ENCODE results near the gene REC114. TPM values are rescaled to one million over a fixed set of nuclear protein-coding genes. Genes with fewer than 3 reads are reported as not detected.
A peak's percentile ranks its signal among the peaks of the same experiment; 100 is the strongest.
"Not testable (repeated sequence)": the region's sequence is repeated elsewhere in the genome, so short reads cannot be mapped to it uniquely, and the experiment has no call there.

REC114 gene
- total RNA-seq, 1 donor from 2014 or later = not detected

DNA sequence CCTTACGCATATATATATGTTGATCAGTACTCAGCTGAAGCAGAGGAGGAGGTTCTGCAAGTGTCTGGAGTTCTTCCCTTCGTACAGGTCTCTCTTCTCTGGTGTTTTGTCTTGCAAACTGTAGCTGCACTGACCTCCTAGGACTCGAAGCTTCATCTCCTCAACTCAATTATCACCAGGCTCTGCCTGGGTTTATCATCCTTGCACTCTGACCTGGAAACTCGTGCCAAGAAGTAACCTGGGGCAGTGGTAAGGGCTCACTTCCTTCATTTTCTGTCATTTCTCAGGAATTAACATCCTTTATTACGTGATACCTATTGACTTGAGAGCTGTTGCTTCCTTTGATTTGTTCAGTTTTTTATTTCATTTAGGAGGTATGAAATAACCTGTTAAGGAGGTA is 14.4 kb downstream of the REC114 start:
- DNase-seq = no peak

GRCh38 chr15:73460662-73461061 is 17.7 kb downstream of the REC114 start:
- no peak for DNase-seq

DNA sequence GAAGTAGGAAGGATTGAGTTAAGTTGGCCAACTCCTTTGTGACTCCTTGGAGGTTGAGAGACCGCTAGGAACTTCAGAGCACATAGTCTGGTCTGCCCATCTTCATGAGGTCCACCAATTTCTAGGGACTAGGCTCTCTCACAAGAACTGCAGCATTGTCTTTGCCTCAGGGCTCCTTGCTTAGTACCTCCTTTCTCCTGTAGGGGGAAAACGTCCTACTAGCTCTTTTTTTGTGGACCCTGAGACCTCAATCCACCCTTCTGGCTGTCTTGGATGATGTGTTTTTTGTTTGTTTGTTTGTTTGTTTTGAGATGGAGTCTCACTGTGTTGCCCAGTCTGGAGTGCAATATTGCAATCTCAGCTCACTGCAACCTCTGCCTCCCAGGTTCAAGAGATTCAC is 21.6 kb downstream of the REC114 start:
- peak; percentile 0 for DNase-seq

GRCh38 chr15:73467758-73468157 is 24.8 kb downstream of the REC114 start:
- no peak for DNase-seq

DNA sequence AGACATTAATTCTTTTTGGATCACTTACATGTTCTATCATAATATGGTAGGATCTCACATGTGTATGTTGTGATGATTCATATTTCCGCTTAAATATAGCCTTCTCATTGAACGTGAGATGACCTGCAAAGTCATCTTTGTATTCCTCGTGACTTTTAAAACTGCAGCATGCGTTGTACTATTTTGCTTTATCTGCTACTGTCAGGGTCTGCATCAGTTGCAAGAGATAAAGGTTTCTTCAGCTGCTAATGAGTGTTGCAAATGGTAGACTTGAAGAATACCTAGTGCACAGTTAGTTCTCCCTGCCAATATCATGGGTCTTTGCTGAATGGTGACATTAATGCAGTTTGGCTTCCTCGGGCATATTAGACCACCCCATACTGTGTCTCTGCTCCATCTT is 31.8 kb downstream of the REC114 start:
- no peak for DNase-seq

GRCh38 chr15:73476704-73477216 is 33.8 kb downstream of the REC114 start:
- no peak for DNase-seq

- DNase-seq = no peak
Measured at GRCh38 chr15:73480050-73480449, 37.1 kb downstream of the REC114 start.

- no peak for DNase-seq
Measured at GRCh38 chr15:73482166-73482565, 39.2 kb downstream of the REC114 start.

DNA sequence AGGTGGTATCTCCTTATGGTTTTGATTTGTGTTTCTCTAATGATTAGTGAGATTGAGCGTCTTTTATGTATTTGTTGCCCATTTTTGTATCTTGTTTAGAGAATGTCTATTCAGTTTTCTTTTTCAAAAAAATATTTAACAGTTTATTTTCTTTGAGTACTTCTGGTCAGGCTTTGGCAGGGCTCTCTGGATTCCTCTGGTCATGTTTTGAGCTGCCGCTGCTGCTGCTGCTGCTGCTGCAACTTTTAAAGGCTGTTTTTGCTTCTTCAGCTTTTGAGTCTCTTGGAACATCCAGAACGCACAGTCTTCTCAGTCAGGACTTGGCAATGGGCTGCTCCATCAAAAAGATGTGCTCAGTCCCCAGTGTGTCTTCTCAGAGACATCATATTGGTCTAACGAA is 40.1 kb downstream of the REC114 start:
- no peak for DNase-seq

DNA sequence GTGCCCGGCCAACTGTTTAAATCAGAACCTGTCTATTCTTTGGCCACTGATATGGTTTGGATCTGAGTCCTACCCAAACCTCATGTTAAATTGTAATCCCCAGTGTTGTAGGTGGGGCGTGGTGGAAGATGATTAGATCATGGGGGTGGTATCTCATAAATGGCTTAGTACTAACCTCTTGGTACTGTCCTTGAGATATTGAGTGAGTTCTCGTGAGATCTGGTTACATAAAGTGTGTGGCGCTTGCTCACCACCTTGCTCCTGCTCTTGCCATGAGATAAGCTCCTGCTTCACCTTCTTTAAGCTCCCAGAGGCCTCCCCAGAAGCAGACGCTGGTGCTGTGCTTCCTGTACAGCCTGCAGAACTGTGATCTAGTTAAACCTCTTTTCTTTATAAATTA is 42.4 kb downstream of the REC114 start:
- DNase-seq = no peak

DNA sequence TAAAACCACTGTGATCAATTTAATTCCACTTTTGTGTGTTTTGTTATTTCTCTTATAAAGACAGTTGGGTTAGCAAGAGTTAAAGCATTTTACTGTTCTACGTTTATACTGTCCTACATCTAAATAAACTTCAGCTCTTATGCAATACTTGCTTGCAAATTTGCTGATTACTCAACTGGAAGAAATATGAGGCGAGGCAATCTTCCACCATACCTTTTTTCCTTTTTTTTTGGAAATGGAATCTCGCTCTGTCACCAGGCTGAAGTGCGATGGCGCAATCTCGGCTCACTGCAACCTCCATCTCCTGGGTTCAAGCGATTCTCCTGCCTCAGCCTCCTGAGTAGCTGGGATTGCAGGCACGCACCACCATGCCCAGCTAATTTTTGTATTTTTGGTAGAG is 42.9 kb downstream of the REC114 start:
- DNase-seq = not testable (repeated sequence)

DNA sequence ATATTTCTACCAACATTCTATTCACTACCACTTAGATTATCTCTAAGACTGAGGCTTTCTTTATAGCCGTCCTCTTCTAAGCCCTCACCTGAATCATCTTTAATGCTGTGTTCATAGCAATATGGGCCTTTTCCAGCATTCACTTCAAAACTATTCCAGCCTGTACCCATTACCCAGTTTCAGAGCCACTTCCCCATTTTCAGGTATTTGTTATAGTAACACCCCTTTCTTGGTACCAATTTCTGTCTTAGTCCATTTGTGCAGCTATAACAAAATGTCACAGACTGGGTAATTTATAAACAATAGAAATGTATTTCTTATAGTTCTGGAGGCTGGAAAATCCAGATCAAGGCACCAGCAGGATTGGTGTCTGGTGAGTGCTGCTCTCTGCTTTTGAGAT is 45.7 kb downstream of the REC114 start:
- DNase-seq = no peak

- no peak for DNase-seq
Measured at GRCh38 chr15:73493922-73494321, 51.0 kb downstream of the REC114 start.

DNA sequence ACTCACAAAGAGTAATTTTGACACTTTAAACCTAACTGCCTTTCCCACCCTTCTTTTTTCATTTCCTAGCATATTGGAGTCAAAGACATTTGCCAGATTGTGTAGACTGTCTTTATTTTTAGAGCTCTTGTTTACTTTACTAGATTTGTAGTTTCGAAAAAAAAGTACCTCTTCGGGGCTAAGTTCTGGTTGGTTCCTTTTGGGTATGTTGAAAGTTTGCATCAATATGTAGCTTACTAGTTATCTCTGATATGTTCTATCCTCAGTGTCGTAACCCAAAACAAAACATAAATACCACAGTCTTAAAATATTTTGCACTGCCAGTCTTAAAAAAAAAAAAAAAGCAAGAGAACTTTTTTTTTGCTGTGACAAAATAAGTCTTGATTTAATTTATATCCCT is 52.2 kb downstream of the REC114 start:
- no peak for DNase-seq

DNA sequence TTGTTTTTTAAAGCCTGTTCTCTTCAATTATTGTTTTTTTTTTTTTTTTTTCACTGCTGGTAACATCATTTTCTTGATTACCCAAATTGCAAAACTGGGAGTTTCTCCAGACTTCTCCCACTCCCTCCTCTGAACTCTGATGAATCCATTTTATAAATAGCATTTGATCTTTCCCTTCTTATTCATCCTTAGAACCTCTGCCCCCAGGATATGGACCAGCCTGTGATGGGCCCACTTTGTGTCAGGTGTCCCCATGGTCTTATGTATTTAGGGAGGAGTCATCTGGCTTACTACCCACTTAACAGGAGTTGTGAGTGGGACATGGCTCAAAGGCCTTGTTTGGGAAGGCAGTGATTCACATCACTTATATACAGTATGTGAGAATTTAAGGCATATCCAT is 57.7 kb downstream of the REC114 start:
- no peak for DNase-seq

GRCh38 chr15:73504885-73505284 is 61.9 kb downstream of the REC114 start:
- no peak for DNase-seq

GRCh38 chr15:73515527-73515926 is 72.6 kb downstream of the REC114 start:
- no peak for DNase-seq

GRCh38 chr15:73517566-73517965 is 74.6 kb downstream of the REC114 start:
- no peak for DNase-seq

GRCh38 chr15:73518180-73518862 is 75.4 kb downstream of the REC114 start:
- DNase-seq = no peak

GRCh38 chr15:73518876-73519733 is 76.1 kb downstream of the REC114 start:
- DNase-seq = no peak

DNA sequence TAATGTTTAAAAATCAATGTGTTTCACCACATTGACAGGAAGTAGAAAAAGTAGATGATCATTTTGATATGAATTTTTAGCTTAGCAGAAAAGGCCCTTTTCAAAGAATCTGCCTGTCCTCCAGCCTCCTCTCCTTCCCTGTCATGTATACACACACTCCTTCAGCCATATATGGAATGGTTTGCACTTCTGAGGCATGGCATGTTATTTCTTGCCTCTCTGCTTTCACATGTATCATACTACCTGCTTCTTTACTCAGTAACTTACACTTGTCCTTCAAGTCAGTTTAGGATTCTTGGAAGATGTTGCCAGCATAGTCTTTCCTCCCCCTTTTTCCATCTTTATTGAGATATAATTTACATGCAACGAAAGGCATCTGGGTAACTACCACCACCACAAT is 79.0 kb downstream of the REC114 start:
- no peak for DNase-seq

- DNase-seq = no peak
Measured at GRCh38 chr15:73524919-73525318, 82.0 kb downstream of the REC114 start.

DNA sequence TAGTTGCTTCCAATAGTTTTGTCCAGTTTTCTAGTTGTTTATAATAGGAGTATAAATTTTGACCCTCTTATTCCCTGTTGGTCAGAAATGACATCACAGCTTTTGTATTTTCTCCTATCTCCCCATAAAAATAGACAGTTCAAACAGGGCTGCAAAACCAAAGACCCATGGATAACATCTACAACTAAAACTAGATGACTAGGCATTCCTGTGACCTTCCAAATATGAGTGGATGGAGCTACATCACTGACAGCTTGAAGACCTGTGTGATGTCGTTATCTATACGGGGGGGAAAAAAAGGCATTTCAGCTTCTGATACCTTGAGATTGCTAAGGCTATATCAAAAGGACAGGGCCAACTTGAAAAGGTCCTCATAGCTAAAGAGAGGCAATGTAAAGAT is 84.6 kb downstream of the REC114 start:
- DNase-seq = no peak

- no peak for DNase-seq
Measured at GRCh38 chr15:73530649-73531048, 87.7 kb downstream of the REC114 start.

All from dermis blood vessel endothelial cell (primary cell).